Measurements from ENCODE around the gene ZNF789.

ZNF789 gene

DNA sequence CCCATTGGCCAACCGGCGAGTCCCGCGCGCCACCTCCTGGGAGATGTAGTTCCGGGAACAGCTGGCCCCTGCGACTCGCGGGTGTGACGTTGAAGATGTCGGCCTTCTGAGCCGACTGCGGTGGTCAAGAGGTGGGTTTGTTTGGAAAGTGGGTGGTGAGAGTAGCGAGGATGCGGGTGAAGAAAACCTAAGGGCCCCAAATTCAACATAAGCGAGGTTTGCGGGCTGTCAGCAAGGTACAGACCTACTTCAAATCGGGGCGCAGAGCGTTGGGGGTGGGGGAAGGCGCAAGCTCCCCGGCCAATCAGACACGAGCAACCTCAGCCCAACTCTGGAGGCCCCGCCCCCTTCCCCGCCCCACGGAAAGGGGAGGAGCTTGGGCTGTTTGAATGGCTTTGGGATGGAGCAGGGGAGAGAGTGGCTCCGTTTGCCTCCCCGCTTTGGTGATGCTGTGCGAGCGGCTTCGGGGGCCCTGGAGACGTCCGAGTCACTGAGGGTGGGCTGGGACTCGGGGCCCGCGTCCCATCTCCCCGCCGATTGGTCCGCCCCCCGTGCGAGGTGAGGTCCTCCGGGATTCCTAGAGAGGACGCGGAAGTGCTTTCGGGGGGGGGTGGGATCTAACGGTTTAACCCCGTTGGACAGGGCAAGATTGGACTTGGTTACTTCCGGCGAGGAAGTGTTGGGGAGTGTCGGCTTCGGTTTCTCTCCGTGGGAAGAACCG, 32.1 kb downstream of the ZNF789 start, which contains the start of gene ZKSCAN5 (continued):
- TF ChIP-seq ZNF548 (tag by site-specific recombination; IDR thresholded peaks at IDR 0.05) (no peak), ZSCAN23 (tag by site-specific recombination; IDR thresholded peaks at IDR 0.05) (peak; percentile 51; the same call in 1 of the 2 replicates), ZNF146 (tag by site-specific recombination; IDR thresholded peaks at IDR 0.05) (no peak), ZNF624 (tag by site-specific recombination; IDR thresholded peaks at IDR 0.05) (no peak), ZNF707 (tag by site-specific recombination; IDR thresholded peaks at IDR 0.05) (no peak), ZBTB1 (tag by site-specific recombination; IDR thresholded peaks at IDR 0.05) (no peak), OVOL3 (tag by site-specific recombination; IDR thresholded peaks at IDR 0.05) (peak; percentile 100), ZBTB20 (tag by site-specific recombination; IDR thresholded peaks at IDR 0.05) (peak; percentile 53; the same call in 1 of the 2 replicates), ZNF544 (tag by site-specific recombination; IDR thresholded peaks at IDR 0.05) (no peak), ZBTB21 (tag by site-specific recombination; IDR thresholded peaks at IDR 0.05) (peak; percentile 59), ZBTB48 (tag by site-specific recombination; IDR thresholded peaks at IDR 0.05) (peak; percentile 91; the same call in 1 of the 2 replicates), ZXDB (tag by site-specific recombination; IDR thresholded peaks at IDR 0.05) (peak; percentile 100), GLIS1 (tag by site-specific recombination; IDR thresholded peaks at IDR 0.05) (no peak; the same call in 1 of the 2 replicates), TRIM28 (IDR thresholded peaks at IDR 0.05; ENCODE audit: borderline replicate concordance, low read length) (no peak), ZNF610 (tag by site-specific recombination; IDR thresholded peaks at IDR 0.05; ENCODE audit: borderline replicate concordance) (peak; percentile 37; the same call in 1 of the 2 replicates), SP3 (tag by site-specific recombination; IDR thresholded peaks at IDR 0.05) (peak; percentile 99)
- TF ChIP-seq, protein P1, sequence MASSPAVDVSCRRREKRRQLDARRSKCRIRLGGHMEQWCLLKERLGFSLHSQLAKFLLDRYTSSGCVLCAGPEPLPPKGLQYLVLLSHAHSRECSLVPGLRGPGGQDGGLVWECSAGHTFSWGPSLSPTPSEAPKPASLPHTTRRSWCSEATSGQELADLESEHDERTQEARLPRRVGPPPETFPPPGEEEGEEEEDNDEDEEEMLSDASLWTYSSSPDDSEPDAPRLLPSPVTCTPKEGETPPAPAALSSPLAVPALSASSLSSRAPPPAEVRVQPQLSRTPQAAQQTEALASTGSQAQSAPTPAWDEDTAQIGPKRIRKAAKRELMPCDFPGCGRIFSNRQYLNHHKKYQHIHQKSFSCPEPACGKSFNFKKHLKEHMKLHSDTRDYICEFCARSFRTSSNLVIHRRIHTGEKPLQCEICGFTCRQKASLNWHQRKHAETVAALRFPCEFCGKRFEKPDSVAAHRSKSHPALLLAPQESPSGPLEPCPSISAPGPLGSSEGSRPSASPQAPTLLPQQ (tag by site-specific recombination; IDR thresholded peaks at IDR 0.05): peak; percentile 28
- TF ChIP-seq, protein P2, sequence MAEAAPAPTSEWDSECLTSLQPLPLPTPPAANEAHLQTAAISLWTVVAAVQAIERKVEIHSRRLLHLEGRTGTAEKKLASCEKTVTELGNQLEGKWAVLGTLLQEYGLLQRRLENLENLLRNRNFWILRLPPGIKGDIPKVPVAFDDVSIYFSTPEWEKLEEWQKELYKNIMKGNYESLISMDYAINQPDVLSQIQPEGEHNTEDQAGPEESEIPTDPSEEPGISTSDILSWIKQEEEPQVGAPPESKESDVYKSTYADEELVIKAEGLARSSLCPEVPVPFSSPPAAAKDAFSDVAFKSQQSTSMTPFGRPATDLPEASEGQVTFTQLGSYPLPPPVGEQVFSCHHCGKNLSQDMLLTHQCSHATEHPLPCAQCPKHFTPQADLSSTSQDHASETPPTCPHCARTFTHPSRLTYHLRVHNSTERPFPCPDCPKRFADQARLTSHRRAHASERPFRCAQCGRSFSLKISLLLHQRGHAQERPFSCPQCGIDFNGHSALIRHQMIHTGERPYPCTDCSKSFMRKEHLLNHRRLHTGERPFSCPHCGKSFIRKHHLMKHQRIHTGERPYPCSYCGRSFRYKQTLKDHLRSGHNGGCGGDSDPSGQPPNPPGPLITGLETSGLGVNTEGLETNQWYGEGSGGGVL (tag by site-specific recombination; IDR thresholded peaks at IDR 0.05): peak; percentile 73

DNA sequence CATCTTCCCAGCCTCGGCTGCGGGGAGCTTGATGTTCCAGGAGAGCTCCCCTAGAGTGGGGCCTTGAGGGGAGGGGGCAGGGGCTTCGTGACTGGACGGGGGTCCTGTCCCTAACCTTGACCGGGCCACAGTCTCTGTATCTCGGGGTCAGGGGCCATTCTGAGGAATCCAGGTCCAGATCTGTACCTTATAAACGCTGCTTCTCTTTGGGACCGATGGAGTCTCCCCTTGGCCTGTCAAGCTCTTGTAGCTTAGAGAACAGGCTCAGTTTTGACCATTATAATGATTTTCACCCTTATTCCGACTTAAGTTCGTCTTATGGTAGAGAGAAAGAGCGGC, 32.6 kb downstream of the ZNF789 start:
- Histone ChIP-seq H3K36me3 (ENCODE audit: control insufficient read depth in 2 of 2, insufficient read depth in 1 of 2, low read length in 2 of 2) (peaks cover 0 to 11% of the 10 kb centered on the region in 2 experiments; a peak in 1 of 3 replicates), H3K4me3 (ENCODE audit: low read depth, low read length) (peak overlapping the region; percentile 95), H3K4me1 (ENCODE audit: control insufficient read depth, insufficient read depth, low read length) (no peaks in the 10 kb centered on the region), H3K9me3 (ENCODE audit: control insufficient read depth, insufficient read depth, low read depth, low read length) (no peaks in the 10 kb centered on the region), H3K27ac (ENCODE audit: extremely low read depth, low read depth, low read length) (peak overlapping the region; percentile 51; the same call in 1 of the 2 replicates)
- TF ChIP-seq ZFP37 (tag by site-specific recombination; IDR thresholded peaks at IDR 0.05) (0 out of 2 replicates have a peak, but pooled peaks have one; percentile 2), ZNF24 (tag by site-specific recombination; IDR thresholded peaks at IDR 0.05) (0 out of 2 replicates have a peak, but pooled peaks have one; percentile 1), ZNF366 (tag by site-specific recombination; conservative IDR thresholded peaks at IDR 0.05) (no peak)
- TF ChIP-seq, protein P3, sequence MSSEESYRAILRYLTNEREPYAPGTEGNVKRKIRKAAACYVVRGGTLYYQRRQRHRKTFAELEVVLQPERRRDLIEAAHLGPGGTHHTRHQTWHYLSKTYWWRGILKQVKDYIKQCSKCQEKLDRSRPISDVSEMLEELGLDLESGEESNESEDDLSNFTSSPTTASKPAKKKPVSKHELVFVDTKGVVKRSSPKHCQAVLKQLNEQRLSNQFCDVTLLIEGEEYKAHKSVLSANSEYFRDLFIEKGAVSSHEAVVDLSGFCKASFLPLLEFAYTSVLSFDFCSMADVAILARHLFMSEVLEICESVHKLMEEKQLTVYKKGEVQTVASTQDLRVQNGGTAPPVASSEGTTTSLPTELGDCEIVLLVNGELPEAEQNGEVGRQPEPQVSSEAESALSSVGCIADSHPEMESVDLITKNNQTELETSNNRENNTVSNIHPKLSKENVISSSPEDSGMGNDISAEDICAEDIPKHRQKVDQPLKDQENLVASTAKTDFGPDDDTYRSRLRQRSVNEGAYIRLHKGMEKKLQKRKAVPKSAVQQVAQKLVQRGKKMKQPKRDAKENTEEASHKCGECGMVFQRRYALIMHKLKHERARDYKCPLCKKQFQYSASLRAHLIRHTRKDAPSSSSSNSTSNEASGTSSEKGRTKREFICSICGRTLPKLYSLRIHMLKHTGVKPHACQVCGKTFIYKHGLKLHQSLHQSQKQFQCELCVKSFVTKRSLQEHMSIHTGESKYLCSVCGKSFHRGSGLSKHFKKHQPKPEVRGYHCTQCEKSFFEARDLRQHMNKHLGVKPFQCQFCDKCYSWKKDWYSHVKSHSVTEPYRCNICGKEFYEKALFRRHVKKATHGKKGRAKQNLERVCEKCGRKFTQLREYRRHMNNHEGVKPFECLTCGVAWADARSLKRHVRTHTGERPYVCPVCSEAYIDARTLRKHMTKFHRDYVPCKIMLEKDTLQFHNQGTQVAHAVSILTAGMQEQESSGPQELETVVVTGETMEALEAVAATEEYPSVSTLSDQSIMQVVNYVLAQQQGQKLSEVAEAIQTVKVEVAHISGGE (tag by site-specific recombination; conservative IDR thresholded peaks at IDR 0.05; ENCODE audit: low read depth): no peak
- TF ChIP-seq, protein P1 (tag by site-specific recombination; IDR thresholded peaks at IDR 0.05): 0 out of 2 replicates have a peak, but pooled peaks have one; percentile 1
- TF ChIP-seq, protein P4, sequence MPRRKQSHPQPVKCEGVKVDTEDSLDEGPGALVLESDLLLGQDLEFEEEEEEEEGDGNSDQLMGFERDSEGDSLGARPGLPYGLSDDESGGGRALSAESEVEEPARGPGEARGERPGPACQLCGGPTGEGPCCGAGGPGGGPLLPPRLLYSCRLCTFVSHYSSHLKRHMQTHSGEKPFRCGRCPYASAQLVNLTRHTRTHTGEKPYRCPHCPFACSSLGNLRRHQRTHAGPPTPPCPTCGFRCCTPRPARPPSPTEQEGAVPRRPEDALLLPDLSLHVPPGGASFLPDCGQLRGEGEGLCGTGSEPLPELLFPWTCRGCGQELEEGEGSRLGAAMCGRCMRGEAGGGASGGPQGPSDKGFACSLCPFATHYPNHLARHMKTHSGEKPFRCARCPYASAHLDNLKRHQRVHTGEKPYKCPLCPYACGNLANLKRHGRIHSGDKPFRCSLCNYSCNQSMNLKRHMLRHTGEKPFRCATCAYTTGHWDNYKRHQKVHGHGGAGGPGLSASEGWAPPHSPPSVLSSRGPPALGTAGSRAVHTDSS (tag by site-specific recombination; IDR thresholded peaks at IDR 0.05): no peak
- TF ChIP-seq, protein P5, sequence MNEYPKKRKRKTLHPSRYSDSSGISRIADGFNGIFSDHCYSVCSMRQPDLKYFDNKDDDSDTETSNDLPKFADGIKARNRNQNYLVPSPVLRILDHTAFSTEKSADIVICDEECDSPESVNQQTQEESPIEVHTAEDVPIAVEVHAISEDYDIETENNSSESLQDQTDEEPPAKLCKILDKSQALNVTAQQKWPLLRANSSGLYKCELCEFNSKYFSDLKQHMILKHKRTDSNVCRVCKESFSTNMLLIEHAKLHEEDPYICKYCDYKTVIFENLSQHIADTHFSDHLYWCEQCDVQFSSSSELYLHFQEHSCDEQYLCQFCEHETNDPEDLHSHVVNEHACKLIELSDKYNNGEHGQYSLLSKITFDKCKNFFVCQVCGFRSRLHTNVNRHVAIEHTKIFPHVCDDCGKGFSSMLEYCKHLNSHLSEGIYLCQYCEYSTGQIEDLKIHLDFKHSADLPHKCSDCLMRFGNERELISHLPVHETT (tag by site-specific recombination; IDR thresholded peaks at IDR 0.05): 0 out of 2 replicates have a peak, but pooled peaks have one; percentile 1
- POLR2A ChIA-PET: interaction anchor here (0.7 to 2.1 kb wide), 16 partner anchors 11 to 596 kb away, joined by 3 to 26 read pairs (median 6); partner anchors contain the start of genes AP4M1, CPSF4, FAM200A and MCM7
- CTCF ChIA-PET: interaction anchor here (0.6 kb wide), 1 partner anchor 15 kb away, joined by 3 read pairs; no protein-coding TSS in a partner anchor

All from HEK293 (cell line).